ENCODE results near the gene POU5F1.
"Not testable (repeated sequence)": the region's sequence is repeated elsewhere in the genome, so short reads cannot be mapped to it uniquely, and the experiment has no call there.

DNA sequence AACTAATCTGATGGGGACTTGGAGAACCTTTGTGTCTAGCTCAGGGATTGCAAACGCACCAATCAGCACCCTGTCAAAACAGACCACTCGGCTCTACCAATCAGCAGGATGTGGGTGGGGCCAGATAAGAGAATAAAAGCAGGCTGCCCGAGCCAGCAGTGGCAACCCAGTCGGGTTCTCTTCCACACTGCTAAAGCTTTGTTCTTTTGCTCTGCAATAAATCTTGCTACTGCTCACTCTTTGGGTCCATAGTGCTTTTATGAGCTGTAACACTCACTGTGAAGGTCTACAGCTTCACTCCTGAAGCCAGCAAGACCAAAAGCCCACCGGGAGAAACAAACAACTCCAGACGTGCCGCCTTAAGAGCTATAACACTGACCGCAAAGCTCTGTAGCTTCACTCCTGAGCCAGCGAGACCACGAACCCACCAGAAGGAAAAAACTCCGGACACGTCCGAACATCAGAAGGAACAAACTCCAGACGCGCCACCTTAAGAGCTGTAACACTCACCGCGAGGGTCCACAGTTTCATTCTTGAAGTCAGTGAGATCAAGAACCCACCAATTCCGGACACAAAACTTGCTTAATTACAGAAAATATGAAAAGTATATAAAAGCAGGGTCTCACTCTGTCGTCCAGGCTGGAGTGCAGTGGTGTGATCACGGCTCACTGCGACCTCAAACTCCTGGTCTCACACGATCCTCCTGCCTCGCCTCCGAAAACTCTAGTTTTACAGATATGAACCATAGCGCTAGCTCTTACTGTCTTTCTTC is 26.0 kb upstream of the POU5F1 start:
- TF ChIP-seq, protein P1, sequence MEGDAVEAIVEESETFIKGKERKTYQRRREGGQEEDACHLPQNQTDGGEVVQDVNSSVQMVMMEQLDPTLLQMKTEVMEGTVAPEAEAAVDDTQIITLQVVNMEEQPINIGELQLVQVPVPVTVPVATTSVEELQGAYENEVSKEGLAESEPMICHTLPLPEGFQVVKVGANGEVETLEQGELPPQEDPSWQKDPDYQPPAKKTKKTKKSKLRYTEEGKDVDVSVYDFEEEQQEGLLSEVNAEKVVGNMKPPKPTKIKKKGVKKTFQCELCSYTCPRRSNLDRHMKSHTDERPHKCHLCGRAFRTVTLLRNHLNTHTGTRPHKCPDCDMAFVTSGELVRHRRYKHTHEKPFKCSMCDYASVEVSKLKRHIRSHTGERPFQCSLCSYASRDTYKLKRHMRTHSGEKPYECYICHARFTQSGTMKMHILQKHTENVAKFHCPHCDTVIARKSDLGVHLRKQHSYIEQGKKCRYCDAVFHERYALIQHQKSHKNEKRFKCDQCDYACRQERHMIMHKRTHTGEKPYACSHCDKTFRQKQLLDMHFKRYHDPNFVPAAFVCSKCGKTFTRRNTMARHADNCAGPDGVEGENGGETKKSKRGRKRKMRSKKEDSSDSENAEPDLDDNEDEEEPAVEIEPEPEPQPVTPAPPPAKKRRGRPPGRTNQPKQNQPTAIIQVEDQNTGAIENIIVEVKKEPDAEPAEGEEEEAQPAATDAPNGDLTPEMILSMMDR (IDR thresholded peaks at IDR 0.05): not testable (repeated sequence)
- TF ChIP-seq POLR2A (IDR thresholded peaks at IDR 0.05): not testable (repeated sequence)

Measured in esophagus squamous epithelium (tissue), 4 donors.